ENCODE measurements around the gene ASB13. TPM values are rescaled to one million over a fixed set of nuclear protein-coding genes. Genes with fewer than 3 reads are reported as not detected.

The ASB13 gene
- total RNA-seq, 2 experiments from 2014 or later, result 7.0 to 7.2 TPM

DNA sequence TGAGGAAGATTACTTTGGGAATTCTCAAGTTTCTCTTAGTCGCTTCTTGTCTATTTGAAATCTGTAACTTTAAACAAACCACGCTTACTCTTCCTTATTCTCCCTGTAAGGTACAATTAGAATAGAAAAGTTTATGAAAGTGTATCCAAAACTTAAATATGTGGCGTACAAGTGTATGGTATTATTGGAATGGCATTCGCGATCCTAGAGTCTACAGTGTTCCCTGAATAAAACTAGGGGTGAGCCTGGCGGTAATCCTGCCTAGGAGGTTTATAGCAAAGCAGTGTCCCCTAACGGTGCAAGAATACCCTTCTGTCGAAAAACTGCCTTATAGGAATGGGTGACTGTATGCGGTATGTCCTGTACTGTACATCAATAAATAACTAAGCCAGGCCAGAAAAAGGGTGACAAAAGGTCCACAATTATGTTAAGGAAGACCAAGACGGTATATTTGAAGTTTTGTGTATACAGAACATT is 19.4 kb upstream of the ASB13 start:
- Mint-ChIP-seq H3K9me3 (no peaks in the 10 kb centered on the region), H3K4me1 (ENCODE audit: low read depth) (peaks cover 54% of the 10 kb centered on the region), H3K36me3 (ENCODE audit: low read depth) (peaks cover 6% of the 10 kb centered on the region), H3K27me3 (ENCODE audit: low read depth) (no peaks in the 10 kb centered on the region), H3K4me3 (peak overlapping the region; percentile 87), H3K27ac (peak overlapping the region; percentile 89)
- DNase-seq, result no peak
- intact Hi-C loops (cut with micrococcal nuclease), result loop anchor here (1.0 to 10.0 kb wide), 7 partner anchors 7 to 403 kb away; partner anchors contain the start of genes FBH1, IL15RA and RBM17
- CTCF ChIA-PET, result no interaction called here

DNA sequence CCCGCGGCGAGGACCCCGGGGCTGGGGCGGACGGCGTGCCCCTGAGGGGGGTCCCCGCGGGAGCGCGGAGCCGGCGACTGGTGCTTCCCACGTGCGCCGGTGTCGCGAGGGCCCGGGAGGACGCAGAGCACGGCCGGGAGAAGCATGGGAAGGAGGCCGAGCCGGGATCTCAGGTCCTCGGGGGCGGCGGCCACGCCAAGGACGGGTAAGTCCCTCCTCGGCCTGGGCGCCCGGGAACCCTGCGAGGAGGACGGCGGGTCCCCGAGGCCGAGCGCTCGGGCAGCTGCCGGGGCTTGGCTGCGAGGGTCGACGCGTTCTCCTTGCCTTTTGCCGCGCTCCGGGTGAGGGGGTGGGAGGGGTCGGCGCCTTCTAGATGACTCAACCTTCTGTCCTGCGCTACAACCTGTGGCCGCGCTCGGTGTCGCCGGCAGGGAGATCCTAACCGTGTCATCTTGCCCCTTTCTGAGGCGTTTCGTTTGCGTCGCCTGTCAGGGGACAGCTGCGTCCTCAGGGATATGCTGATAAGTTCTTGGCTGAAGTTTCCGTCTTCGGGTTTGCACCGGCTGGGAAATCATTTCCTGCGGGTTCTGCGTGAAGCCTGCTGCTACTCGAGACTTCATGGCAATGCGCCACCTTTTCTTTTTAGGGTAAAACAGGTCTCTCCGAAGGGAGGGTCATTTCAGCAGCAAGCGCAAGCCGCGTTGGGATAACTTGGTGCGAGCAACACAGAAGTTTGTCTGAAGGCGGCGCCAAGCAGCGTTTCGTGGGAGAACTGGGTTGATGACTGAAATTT is 18.8 kb upstream of the ASB13 start:
- H3K4me1 Mint-ChIP-seq (ENCODE audit: low read depth), result peaks cover 48% of the 10 kb centered on the region

DNA sequence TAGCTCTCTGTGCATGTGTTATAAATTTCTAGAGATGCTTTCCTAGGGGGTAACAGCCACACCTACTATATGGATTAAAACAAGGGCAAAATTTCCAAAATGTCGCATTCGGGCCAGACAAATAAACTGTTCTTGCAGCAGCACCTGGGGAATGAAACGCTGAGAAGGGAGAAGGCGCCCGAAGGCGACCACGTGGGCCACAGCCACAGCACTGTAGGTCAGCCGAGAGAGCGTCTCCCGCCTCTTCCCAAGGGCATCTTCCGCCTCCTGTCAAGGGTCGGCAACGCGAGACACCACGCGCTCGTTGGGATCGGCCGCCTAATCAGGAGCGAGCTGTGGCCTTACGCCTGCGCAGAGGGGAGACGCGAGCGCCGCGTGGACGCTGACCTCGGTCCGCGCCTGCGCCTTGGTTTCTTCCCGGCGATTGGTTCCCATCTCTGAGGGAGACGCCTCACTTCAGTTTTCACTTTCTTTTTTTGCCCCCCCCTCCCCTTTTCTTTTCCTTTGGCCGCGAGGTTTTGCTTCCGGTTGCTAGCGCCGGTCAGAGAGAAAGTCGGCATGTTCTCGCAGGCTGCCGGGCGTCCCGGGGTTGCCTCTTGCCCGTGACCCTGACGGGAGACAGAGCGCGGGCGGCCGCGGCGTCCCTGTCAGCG is 18.0 kb upstream of the ASB13 start, which contains the start of gene TASOR2:
Gene TASOR2 (plus strand): TSS at position 521 of the 653 bp plus-strand sequence. CDS start 35,805 bp downstream, outside the sequence.
- peak; percentile 98 for DNase-seq
- H3K4me3 Mint-ChIP-seq, result peak within 1 kb of the TSS; percentile 87
- H3K4me1 Mint-ChIP-seq (ENCODE audit: low read depth), result peaks cover 45% of the 10 kb centered on the region
- intact Hi-C loops (cut with micrococcal nuclease), result loop anchor here (1.0 to 10.0 kb wide), 7 partner anchors 18 to 404 kb away; partner anchors contain the start of genes ASB13, GDI2, IL15RA and RBM17
- H3K27ac Mint-ChIP-seq, result peak within 1 kb of the TSS; percentile 94
- CTCF ChIA-PET, result interaction anchor here (0.7 kb wide), 1 partner anchor 55 kb away, joined by 3 read pairs; no protein-coding TSS in a partner anchor
- no peaks in the 10 kb centered on the region for H3K27me3 Mint-ChIP-seq (ENCODE audit: low read depth)
- H3K9me3 Mint-ChIP-seq, result no peaks in the 10 kb centered on the region
- H3K36me3 Mint-ChIP-seq (ENCODE audit: low read depth), result peaks cover 6% of the 10 kb centered on the region

More for the DNA sequence above, 18.8 kb upstream of the ASB13 start:
- H3K27me3 Mint-ChIP-seq (ENCODE audit: low read depth), result no peaks in the 10 kb centered on the region
- CTCF ChIA-PET, result interaction anchor here (0.7 kb wide), 1 partner anchor 55 kb away, joined by 3 read pairs; no protein-coding TSS in a partner anchor
- peaks cover 6% of the 10 kb centered on the region for H3K36me3 Mint-ChIP-seq (ENCODE audit: low read depth)
- peak overlapping the region; percentile 87 for H3K4me3 Mint-ChIP-seq
- intact Hi-C loops (cut with micrococcal nuclease), result loop anchor here (1.0 to 10.0 kb wide), 10 partner anchors 8 to 404 kb away; partner anchors contain the start of genes ASB13, FBH1, GDI2 and IL15RA
- H3K9me3 Mint-ChIP-seq, result no peaks in the 10 kb centered on the region
- peak; percentile 81 for DNase-seq
- peak overlapping the region; percentile 94 for H3K27ac Mint-ChIP-seq

DNA sequence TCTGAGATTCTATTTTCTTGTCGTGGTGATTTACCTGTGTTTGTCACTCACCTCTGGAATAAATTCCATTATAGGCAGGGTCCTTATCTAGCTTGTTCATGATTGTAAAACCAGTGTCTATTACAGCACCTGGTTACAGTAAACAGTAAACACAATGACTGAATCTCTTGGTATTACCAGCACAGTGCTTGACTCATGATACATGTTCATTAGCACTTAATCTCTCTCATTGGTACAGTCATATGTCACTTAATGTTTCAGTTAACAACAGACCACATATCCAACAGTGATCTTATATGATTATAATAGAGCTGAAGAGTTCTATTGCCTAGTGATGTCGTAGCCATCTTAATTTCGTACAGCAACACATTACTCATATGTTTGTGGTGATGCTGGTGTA is 16.7 kb upstream of the ASB13 start:
- no peaks in the 10 kb centered on the region for H3K27me3 Mint-ChIP-seq (ENCODE audit: low read depth)
- intact Hi-C loops (cut with micrococcal nuclease), result loop anchor here (10.0 kb wide), 1 partner anchor 238 kb away; no protein-coding TSS in a partner anchor
- no peak overlapping the region for H3K27ac Mint-ChIP-seq
- H3K4me1 Mint-ChIP-seq (ENCODE audit: low read depth), result peaks cover 34% of the 10 kb centered on the region
- no peaks in the 10 kb centered on the region for H3K9me3 Mint-ChIP-seq
- CTCF ChIA-PET, result interaction anchor here (0.6 to 0.7 kb wide), 2 partner anchors 60 to 595 kb away, joined by 3 read pairs; no protein-coding TSS in a partner anchor
- no peak for DNase-seq
- peaks cover 3% of the 10 kb centered on the region for H3K36me3 Mint-ChIP-seq (ENCODE audit: low read depth)
- H3K4me3 Mint-ChIP-seq, result no peak overlapping the region

DNA sequence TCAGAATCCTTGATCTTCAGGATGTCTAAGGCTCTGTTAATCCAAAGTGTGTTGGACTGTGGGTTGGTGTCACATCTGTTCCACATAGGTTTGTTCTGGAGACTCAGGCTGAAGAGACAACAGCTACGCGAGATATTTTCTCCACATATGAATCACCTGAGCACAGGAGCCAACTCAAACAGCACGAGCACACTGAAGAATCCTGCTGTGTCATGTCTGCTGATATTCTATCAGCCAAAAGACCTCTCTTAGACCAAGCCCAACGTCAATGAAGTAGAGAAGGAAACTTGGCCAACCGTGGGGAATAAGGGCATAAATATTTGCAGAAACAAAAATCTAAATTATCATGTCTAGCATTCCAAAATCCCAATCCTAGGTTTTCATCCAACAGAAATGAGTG is 15.5 kb upstream of the ASB13 start:
- no peak overlapping the region for H3K27ac Mint-ChIP-seq
- no peak for DNase-seq
- intact Hi-C loops (cut with micrococcal nuclease), result loop anchor here (10.0 kb wide), 1 partner anchor 237 kb away; no protein-coding TSS in a partner anchor
- H3K36me3 Mint-ChIP-seq (ENCODE audit: low read depth), result no peaks in the 10 kb centered on the region
- CTCF ChIA-PET, result interaction anchor here (1.7 kb wide), 1 partner anchor 52 kb away, joined by 4 read pairs; no protein-coding TSS in a partner anchor
- no peak overlapping the region for H3K4me3 Mint-ChIP-seq
- no peaks in the 10 kb centered on the region for H3K9me3 Mint-ChIP-seq
- H3K4me1 Mint-ChIP-seq (ENCODE audit: low read depth), result peaks cover 25% of the 10 kb centered on the region
- no peaks in the 10 kb centered on the region for H3K27me3 Mint-ChIP-seq (ENCODE audit: low read depth)

DNA sequence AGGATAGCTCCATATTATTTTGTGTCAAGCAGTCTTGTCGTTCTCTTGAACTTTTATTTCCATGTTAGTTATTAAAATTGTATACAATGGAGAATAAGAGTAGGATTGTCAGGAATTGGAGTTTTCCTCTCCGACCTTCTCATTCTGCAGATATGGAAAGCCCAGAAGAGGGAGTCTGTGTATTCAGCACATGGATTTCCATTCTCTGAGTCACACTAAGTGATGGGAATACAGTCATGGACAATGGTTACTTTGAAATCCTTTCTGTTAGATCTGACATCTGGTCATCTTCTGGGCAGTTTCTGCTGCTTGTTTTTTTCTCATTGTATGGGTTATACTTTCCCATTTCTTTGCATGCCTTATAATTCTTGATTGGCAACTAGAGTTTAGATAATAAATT is 13.2 kb upstream of the ASB13 start:
- intact Hi-C loops (cut with micrococcal nuclease), result loop anchor here (10.0 kb wide), 1 partner anchor 235 kb away; no protein-coding TSS in a partner anchor
- CTCF ChIA-PET, result interaction anchor here (0.7 to 1.3 kb wide), 2 partner anchors 11 to 56 kb away, joined by 3 to 4 read pairs; no protein-coding TSS in a partner anchor
- H3K27ac Mint-ChIP-seq, result no peak overlapping the region
- no peak overlapping the region for H3K4me3 Mint-ChIP-seq
- DNase-seq, result no peak
- H3K27me3 Mint-ChIP-seq (ENCODE audit: low read depth), result no peaks in the 10 kb centered on the region
- H3K9me3 Mint-ChIP-seq, result no peaks in the 10 kb centered on the region
- peaks cover 19% of the 10 kb centered on the region for H3K4me1 Mint-ChIP-seq (ENCODE audit: low read depth)
- no peaks in the 10 kb centered on the region for H3K36me3 Mint-ChIP-seq (ENCODE audit: low read depth)

DNA sequence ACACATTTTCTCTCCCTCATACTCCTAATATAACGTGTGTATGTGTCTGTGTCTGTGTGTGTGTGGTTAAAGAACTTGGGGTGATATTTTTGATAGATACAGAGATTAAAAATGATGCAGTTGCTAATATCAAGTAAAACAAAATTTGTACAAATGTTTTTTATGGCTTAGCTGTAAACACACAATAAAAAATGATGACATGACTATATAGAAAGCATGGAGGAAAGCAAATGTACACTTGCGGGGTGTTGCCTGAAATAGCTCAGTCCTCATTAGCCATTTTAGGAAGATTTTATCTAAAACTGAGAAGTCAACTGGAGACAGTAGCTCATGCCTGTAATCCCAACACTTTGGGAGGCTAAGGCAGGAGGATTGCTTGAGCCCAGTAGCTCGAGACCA is 12.6 kb upstream of the ASB13 start:
- DNase-seq, result no peak
- no peaks in the 10 kb centered on the region for H3K27me3 Mint-ChIP-seq (ENCODE audit: low read depth)
- CTCF ChIA-PET, result interaction anchor here (0.7 to 1.3 kb wide), 2 partner anchors 11 to 56 kb away, joined by 3 to 4 read pairs; no protein-coding TSS in a partner anchor
- intact Hi-C loops (cut with micrococcal nuclease), result no loop called here
- no peak overlapping the region for H3K4me3 Mint-ChIP-seq
- no peaks in the 10 kb centered on the region for H3K36me3 Mint-ChIP-seq (ENCODE audit: low read depth)
- no peak overlapping the region for H3K27ac Mint-ChIP-seq
- peaks cover 14% of the 10 kb centered on the region for H3K4me1 Mint-ChIP-seq (ENCODE audit: low read depth)
- H3K9me3 Mint-ChIP-seq, result peaks cover 5% of the 10 kb centered on the region

DNA sequence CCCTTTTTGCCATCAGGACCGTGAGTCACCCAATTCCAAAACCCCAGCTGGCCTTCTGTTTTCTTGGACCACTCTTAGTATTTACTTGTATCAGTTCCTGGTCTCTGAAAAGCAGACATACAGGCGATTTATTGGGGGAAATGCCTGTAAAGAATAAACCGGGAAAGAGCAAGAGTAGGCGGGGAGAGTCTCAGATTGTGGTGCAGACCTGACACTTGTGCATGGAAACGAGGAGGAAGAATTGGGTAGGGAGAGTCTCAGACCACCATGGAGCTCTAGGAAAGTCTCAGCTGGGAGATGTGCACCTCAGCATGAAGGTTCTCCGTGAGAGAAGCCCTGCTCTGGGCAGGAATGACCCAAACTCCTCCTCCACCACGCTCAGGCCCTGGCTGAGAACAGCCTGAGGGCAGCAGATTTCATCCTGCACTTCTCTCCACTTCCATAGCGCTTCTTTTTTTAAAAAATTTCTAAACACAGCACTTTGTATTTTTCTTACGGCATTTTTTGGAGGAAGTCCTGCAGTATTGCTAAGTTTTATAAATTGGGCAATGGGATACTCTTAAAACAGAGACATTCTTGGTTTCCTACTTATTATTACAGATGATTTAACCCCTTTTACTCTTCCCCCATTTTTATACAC is 12.1 kb upstream of the ASB13 start:
- CTCF ChIA-PET, result interaction anchor here (0.9 to 1.3 kb wide), 3 partner anchors 8 to 55 kb away, joined by 3 to 4 read pairs (median 3); no protein-coding TSS in a partner anchor
- H3K27ac Mint-ChIP-seq, result no peak overlapping the region
- intact Hi-C loops (cut with micrococcal nuclease), result no loop called here
- peaks cover 8% of the 10 kb centered on the region for H3K9me3 Mint-ChIP-seq
- DNase-seq, result no peak
- H3K4me1 Mint-ChIP-seq (ENCODE audit: low read depth), result peaks cover 13% of the 10 kb centered on the region
- H3K4me3 Mint-ChIP-seq, result no peak overlapping the region
- no peaks in the 10 kb centered on the region for H3K27me3 Mint-ChIP-seq (ENCODE audit: low read depth)
- no peaks in the 10 kb centered on the region for H3K36me3 Mint-ChIP-seq (ENCODE audit: low read depth)

DNA sequence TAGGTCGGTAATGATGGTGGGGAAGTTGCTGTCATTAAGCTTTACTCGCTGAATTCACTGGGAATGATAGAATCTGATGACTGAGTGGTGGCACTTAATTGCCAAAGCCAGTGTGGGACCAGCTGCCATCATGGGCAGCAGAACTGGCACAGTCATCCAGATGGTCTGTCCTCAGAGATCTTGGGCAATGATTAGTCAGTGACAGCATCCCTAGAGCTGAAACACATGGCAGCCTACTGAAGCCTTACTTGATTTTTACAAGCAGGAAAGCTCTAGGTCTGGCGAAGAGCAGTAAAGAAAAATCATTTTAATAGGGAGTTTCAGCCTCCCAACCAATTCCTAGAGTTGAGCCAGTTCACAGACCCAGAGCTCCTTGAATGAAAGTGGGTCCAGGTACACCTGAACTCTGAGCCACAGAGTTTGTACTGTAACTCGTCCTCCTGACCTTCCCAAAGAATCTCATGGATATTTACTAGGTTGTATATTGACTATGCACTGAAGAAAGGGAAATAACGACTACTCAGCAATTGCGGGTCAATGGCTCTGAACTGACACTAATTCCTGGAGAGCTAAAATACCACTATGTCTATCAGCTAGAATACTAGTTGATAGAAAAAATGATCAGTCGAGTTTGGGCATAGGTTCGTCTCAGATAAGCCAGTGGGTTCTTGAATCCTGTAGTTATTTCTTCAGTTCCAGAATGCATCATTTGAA is 4.4 kb upstream of the ASB13 start:
- CTCF ChIA-PET, result interaction anchor here (0.5 to 1.2 kb wide), 2 partner anchors 130 to 202 kb away, joined by 4 to 5 read pairs; no protein-coding TSS in a partner anchor
- H3K27ac Mint-ChIP-seq, result no peak overlapping the region
- H3K36me3 Mint-ChIP-seq (ENCODE audit: low read depth), result no peaks in the 10 kb centered on the region
- no peak for DNase-seq
- H3K4me1 Mint-ChIP-seq (ENCODE audit: low read depth), result peaks cover 8% of the 10 kb centered on the region
- no peaks in the 10 kb centered on the region for H3K27me3 Mint-ChIP-seq (ENCODE audit: low read depth)
- intact Hi-C loops (cut with micrococcal nuclease), result no loop called here
- peaks cover 13% of the 10 kb centered on the region for H3K9me3 Mint-ChIP-seq
- H3K4me3 Mint-ChIP-seq, result no peak overlapping the region

DNA sequence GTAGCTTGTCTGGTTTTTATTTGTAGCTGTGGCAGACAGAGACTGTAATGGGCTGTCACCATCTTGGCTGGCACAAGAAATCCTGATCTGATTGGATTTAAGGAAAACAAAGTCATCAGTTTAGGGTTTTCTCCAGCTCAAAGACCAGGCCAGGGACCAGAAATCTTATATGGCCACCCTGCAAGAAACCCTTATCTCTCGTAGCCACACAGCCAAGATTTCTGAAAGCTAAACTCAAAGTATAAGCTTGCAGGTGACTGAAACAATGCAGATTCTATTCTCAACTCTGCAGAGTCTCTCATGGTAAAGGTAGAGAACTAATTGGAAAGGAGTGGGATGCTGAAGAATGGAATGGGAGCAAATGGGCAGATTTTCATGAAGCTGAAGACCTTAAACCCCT is 3.2 kb upstream of the ASB13 start:
- no peaks in the 10 kb centered on the region for H3K27me3 Mint-ChIP-seq (ENCODE audit: low read depth)
- intact Hi-C loops (cut with micrococcal nuclease), result no loop called here
- H3K36me3 Mint-ChIP-seq (ENCODE audit: low read depth), result no peaks in the 10 kb centered on the region
- CTCF ChIA-PET, result interaction anchor here (1.2 kb wide), 1 partner anchor 203 kb away, joined by 4 read pairs; no protein-coding TSS in a partner anchor
- DNase-seq, result no peak
- no peak overlapping the region for H3K27ac Mint-ChIP-seq
- H3K4me1 Mint-ChIP-seq (ENCODE audit: low read depth), result peaks cover 13% of the 10 kb centered on the region
- H3K4me3 Mint-ChIP-seq, result no peak overlapping the region
- H3K9me3 Mint-ChIP-seq, result peaks cover 13% of the 10 kb centered on the region

DNA sequence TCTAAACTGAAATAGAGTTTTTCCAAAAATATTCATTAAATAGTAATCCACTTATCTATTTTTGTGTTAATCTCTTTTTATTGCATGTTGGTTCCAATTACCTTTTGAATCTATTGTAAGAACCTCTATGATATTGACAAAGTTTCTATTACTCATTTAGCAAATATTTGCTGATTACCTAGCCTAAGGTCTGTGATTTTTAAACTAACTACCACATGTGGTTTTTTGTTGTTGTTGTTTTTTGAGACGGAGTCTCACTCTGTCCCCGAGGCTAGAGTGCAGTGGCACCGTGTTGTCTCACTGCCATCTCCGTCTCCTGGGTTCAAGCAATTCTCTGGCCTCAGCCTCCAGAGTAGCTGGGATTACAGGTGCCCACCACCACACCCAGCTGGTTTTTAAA is 2.0 kb upstream of the ASB13 start:
- intact Hi-C loops (cut with micrococcal nuclease), result no loop called here
- no peak overlapping the region for H3K27ac Mint-ChIP-seq
- peaks cover 13% of the 10 kb centered on the region for H3K4me1 Mint-ChIP-seq (ENCODE audit: low read depth)
- peaks cover 5% of the 10 kb centered on the region for H3K9me3 Mint-ChIP-seq
- CTCF ChIA-PET, result interaction anchor here (0.7 to 1.0 kb wide), 2 partner anchors 11 to 13 kb away, joined by 3 read pairs; no protein-coding TSS in a partner anchor
- no peaks in the 10 kb centered on the region for H3K36me3 Mint-ChIP-seq (ENCODE audit: low read depth)
- no peak for DNase-seq
- H3K4me3 Mint-ChIP-seq, result no peak overlapping the region
- H3K27me3 Mint-ChIP-seq (ENCODE audit: low read depth), result no peaks in the 10 kb centered on the region

Data from activated naive CD4-positive, alpha-beta T cell treated with anti-CD3 and anti-CD28 coated beads for 36 hours (primary cell).